Neural cell (in vitro differentiated cells): ENCODE measurements around the gene KCNH5. TPM values are rescaled to one million over a fixed set of nuclear protein-coding genes. Genes with fewer than 3 reads are reported as not detected.

Source experiments
- H2AFZ ChIP-seq: fragments of 200-600, 300-800 bp; sonication (generic), shearing (Covaris generic); 2 replicates; pipeline ENCODE4 v1.6.0; 2014; ENCODE audit warnings: low read depth, mild to moderate bottlenecking, antibody characterized with exemption, low read length, moderate library complexity
- H3F3A ChIP-seq: fragments of 200-600 bp; shearing (Covaris generic); 2 replicates; pipeline ENCODE4 v1.6.1; 2016; ENCODE audit warnings: mild to moderate bottlenecking, moderate library complexity, mixed read lengths, antibody characterized with exemption, low read length; ENCODE audit not compliant: insufficient read depth, poor library complexity, severe bottlenecking
- H3K27ac ChIP-seq: fragments of 200-600, 300-800 bp; sonication (generic), shearing (Covaris generic); 2 replicates; pipeline ENCODE4 v1.5.1; 2014; ENCODE audit warnings: mild to moderate bottlenecking, low read length, moderate library complexity
- H3K27me3 ChIP-seq: fragments of 300-800, 200-600 bp; sonication (generic), shearing (Covaris generic); 2 replicates; pipeline ENCODE4 v1.6.0; 2014; ENCODE audit warnings: mild to moderate bottlenecking, low read depth, low read length, moderate library complexity; ENCODE audit not compliant: insufficient read depth
- H3K36me3 ChIP-seq: fragments of 300-800, 200-600 bp; sonication (generic), shearing (Covaris generic); 2 replicates; pipeline ENCODE4 v1.5.1; 2014; ENCODE audit warnings: mild to moderate bottlenecking, antibody characterized with exemption, low read length, moderate library complexity; ENCODE audit not compliant: insufficient read depth
- H3K4me2 ChIP-seq: fragments of 300-800, 200-600 bp; sonication (generic), shearing (Covaris generic); 2 replicates; pipeline ENCODE4 v1.6.0; 2014; ENCODE audit warnings: mild to moderate bottlenecking, low read length
- H3K4me3 ChIP-seq: fragments of 300-800, 200-600 bp; sonication (generic), shearing (Covaris generic); 2 replicates; pipeline ENCODE4 v1.5.1; 2014; ENCODE audit warnings: mild to moderate bottlenecking, low read length, moderate library complexity
- H3K79me2 ChIP-seq: fragments of 200-600 bp; shearing (Covaris generic); replicated peaks from 2 replicates; pipeline ENCODE4 v1.6.0; 2014; ENCODE audit warnings: mild to moderate bottlenecking, low read length, moderate library complexity; ENCODE audit not compliant: insufficient read depth
- H3K9ac ChIP-seq: fragments of 300-800, 200-600 bp; sonication (generic), shearing (Covaris generic); 2 replicates; pipeline ENCODE4 v1.6.1; 2016; ENCODE audit warnings: mild to moderate bottlenecking, low read length, mixed read lengths
- H3K9me2 ChIP-seq: fragments of 200-600 bp; shearing (Covaris generic); 2 replicates; pipeline ENCODE4 v1.6.1; 2016; ENCODE audit warnings: mild to moderate bottlenecking, low read length, mixed read lengths; ENCODE audit not compliant: insufficient read depth
- H3K9me3 ChIP-seq: fragments of 200-600, 300-800 bp; sonication (generic), shearing (Covaris generic); 2 replicates; pipeline ENCODE4 v1.6.1; 2016; ENCODE audit warnings: mild to moderate bottlenecking, mixed run types, low read length, moderate library complexity, mixed read lengths
- H4K20me1 ChIP-seq: fragments of 200-600 bp; shearing (Covaris generic); 2 replicates; pipeline ENCODE4 v1.6.1; 2016; ENCODE audit warnings: mild to moderate bottlenecking, mixed run types; ENCODE audit not compliant: insufficient read depth
- CTCF ChIP-seq: fragments of 450-650 bp; IDR thresholded peaks from 2 replicates; pipeline ENCODE4 v1.5.1; 2014; ENCODE audit warnings: antibody characterized with exemption, mild to moderate bottlenecking, moderate library complexity; ENCODE audit not compliant: poor library complexity, severe bottlenecking
- EP300 ChIP-seq: fragments of 450-650 bp; conservative IDR thresholded peaks from 2 replicates; pipeline ENCODE4 v1.6.1; 2014; ENCODE audit warnings: antibody characterized with exemption, mild to moderate bottlenecking, moderate library complexity; ENCODE audit not compliant: poor library complexity, severe bottlenecking
- EZH2 ChIP-seq: fragments of 200-600, 300-800 bp; shearing (Covaris generic), sonication (generic); IDR thresholded peaks from 2 replicates; pipeline ENCODE4 v1.6.1; 2014; ENCODE audit warnings: antibody characterized with exemption, low read length, borderline replicate concordance, mild to moderate bottlenecking; ENCODE audit not compliant: insufficient read depth, poor library complexity, severe bottlenecking
- MXI1 ChIP-seq: fragments of 450-650 bp; conservative IDR thresholded peaks from 2 replicates; pipeline ENCODE4 v1.6.1; 2014; ENCODE audit warnings: antibody characterized with exemption, mild to moderate bottlenecking; ENCODE audit not compliant: poor library complexity, severe bottlenecking
- POLR2AphosphoS5 ChIP-seq: IDR thresholded peaks from 2 replicates; pipeline ENCODE4 v1.6.1; 2012
- RAD21 ChIP-seq: fragments of 450-650 bp; conservative IDR thresholded peaks from 2 replicates; pipeline ENCODE4 v1.6.1; 2014; ENCODE audit warnings: antibody characterized with exemption, mild to moderate bottlenecking, moderate library complexity
- SMC3 ChIP-seq: fragments of 450-650 bp; conservative IDR thresholded peaks from 2 replicates; pipeline ENCODE4 v1.6.1; 2014; ENCODE audit warnings: antibody characterized with exemption, mild to moderate bottlenecking, moderate library complexity; ENCODE audit not compliant: poor library complexity
- TAF1 ChIP-seq: IDR thresholded peaks from 2 replicates; pipeline ENCODE4 v1.6.1; 2012; ENCODE audit warnings: low read depth
- polyA plus RNA-seq: library from polyadenylated mRNA; depleted of rRNA; stranded (reverse); fragments of >200 nt; gene quantifications from 2 replicates; pipeline ENCODE4 v1.2.3, GENCODE V29; 2014
- TF ChIP-seq, protein P1 (sequence below): IDR thresholded peaks from 2 replicates; pipeline ENCODE4 v1.6.1; 2012; ENCODE audit warnings: borderline replicate concordance

The KCNH5 gene
- polyA plus RNA-seq, 1 donor from 2014 or later: 0.95 TPM

DNA sequence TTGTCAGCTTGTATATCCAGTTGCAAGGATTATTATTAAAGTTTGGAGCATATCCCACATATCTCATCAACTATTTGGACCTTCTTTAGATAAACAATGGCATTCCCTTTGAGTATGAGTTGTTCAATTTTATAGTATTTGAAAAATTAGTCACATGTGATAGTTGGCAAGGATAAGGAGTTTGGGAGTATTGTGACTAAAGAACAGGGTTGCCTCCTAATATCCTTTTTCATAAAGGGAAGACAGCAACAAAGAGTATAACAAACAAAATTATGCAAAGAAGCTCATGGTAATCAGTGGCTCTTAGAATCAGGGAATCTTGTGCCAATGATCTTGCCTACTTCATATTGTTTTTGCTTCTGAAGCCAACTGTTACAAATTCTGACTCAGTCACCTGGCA is 31.2 kb upstream of the KCNH5 start:
- TF ChIP-seq, protein P1, sequence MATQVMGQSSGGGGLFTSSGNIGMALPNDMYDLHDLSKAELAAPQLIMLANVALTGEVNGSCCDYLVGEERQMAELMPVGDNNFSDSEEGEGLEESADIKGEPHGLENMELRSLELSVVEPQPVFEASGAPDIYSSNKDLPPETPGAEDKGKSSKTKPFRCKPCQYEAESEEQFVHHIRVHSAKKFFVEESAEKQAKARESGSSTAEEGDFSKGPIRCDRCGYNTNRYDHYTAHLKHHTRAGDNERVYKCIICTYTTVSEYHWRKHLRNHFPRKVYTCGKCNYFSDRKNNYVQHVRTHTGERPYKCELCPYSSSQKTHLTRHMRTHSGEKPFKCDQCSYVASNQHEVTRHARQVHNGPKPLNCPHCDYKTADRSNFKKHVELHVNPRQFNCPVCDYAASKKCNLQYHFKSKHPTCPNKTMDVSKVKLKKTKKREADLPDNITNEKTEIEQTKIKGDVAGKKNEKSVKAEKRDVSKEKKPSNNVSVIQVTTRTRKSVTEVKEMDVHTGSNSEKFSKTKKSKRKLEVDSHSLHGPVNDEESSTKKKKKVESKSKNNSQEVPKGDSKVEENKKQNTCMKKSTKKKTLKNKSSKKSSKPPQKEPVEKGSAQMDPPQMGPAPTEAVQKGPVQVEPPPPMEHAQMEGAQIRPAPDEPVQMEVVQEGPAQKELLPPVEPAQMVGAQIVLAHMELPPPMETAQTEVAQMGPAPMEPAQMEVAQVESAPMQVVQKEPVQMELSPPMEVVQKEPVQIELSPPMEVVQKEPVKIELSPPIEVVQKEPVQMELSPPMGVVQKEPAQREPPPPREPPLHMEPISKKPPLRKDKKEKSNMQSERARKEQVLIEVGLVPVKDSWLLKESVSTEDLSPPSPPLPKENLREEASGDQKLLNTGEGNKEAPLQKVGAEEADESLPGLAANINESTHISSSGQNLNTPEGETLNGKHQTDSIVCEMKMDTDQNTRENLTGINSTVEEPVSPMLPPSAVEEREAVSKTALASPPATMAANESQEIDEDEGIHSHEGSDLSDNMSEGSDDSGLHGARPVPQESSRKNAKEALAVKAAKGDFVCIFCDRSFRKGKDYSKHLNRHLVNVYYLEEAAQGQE: no peak
- TF ChIP-seq EZH2: no peak
- TF ChIP-seq MXI1: no peak
- TF ChIP-seq TAF1: no peak
- TF ChIP-seq SMC3: no peak
- TF ChIP-seq POLR2AphosphoS5: no peak
- TF ChIP-seq RAD21: no peak
- TF ChIP-seq EP300: no peak
- no peak for TF ChIP-seq CTCF
- H3K27ac ChIP-seq: no peak overlapping the region
- H3K36me3 ChIP-seq: no peaks in the 10 kb centered on the region
- H3K9me2 ChIP-seq: no peaks in the 10 kb centered on the region
- no peak overlapping the region for H3K9ac ChIP-seq
- no peaks in the 10 kb centered on the region for H3K27me3 ChIP-seq
- no peaks in the 10 kb centered on the region for H3K79me2 ChIP-seq
- H2AFZ ChIP-seq: no peak overlapping the region
- no peak overlapping the region for H3K4me2 ChIP-seq
- no peaks in the 10 kb centered on the region for H3F3A ChIP-seq
- no peaks in the 10 kb centered on the region for H4K20me1 ChIP-seq
- no peak overlapping the region for H3K4me3 ChIP-seq
- no peaks in the 10 kb centered on the region for H3K9me3 ChIP-seq

DNA sequence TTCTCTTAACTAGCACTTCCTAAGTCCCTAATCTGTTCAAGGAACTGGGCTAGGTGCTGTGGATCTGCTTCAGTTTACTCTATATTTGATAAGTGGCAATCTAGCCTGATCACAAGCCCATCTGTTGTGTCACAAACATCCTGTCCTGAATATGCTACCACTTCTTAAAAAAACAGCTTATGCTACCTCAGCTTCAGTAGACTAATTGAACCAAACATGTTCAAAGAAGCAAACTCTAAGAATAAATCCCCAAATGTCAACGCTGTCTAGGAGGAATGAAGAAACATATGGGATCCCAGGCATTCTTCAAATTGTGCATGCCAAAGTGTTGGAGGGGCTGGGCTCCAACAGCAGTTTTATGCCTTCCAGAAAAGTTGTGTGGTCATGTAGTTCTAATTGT is 10.4 kb upstream of the KCNH5 start:
- no peaks in the 10 kb centered on the region for H3F3A ChIP-seq
- no peaks in the 10 kb centered on the region for H3K36me3 ChIP-seq
- no peaks in the 10 kb centered on the region for H4K20me1 ChIP-seq
- no peaks in the 10 kb centered on the region for H3K9me2 ChIP-seq
- H3K4me3 ChIP-seq: no peak overlapping the region
- H2AFZ ChIP-seq: no peak overlapping the region
- no peak overlapping the region for H3K9ac ChIP-seq
- H3K9me3 ChIP-seq: no peaks in the 10 kb centered on the region
- no peak overlapping the region for H3K27ac ChIP-seq
- H3K27me3 ChIP-seq: no peaks in the 10 kb centered on the region
- TF ChIP-seq EZH2: no peak
- H3K79me2 ChIP-seq: no peaks in the 10 kb centered on the region
- no peak overlapping the region for H3K4me2 ChIP-seq

DNA sequence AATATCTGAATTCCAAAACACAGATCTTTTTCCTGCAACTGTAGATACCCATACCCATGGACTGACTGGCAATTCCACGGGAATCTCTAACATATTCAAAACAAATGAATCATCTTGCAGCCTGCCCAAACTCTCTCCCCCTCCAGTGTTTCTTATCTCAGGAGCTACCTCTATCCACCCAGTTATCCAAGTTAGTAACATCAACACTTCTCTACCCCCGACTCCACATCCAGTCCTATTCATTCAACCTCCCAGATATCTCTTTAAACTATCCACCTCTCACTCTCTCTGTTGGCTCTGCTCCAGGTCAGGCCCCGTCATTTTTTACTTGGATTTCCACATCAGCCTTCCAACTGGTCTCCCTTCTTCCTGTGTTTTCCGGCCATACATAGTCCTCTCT is 6.7 kb upstream of the KCNH5 start:
- Histone ChIP-seq H3K4me2 (no peak overlapping the region), H3K79me2 (no peaks in the 10 kb centered on the region), H3K4me3 (no peak overlapping the region), H3K36me3 (no peaks in the 10 kb centered on the region), H3K27me3 (peaks cover 6% of the 10 kb centered on the region), H2AFZ (no peak overlapping the region), H4K20me1 (no peaks in the 10 kb centered on the region), H3K9me2 (no peaks in the 10 kb centered on the region), H3F3A (no peaks in the 10 kb centered on the region), H3K27ac (no peak overlapping the region), H3K9me3 (no peaks in the 10 kb centered on the region), H3K9ac (no peak overlapping the region)
- TF ChIP-seq CTCF: no peak
- no peak for TF ChIP-seq TAF1
- TF ChIP-seq MXI1: no peak
- TF ChIP-seq EZH2: no peak
- TF ChIP-seq POLR2AphosphoS5: no peak
- no peak for TF ChIP-seq EP300
- TF ChIP-seq, protein P1: no peak
- no peak for TF ChIP-seq RAD21
- TF ChIP-seq SMC3: no peak
